DOHH2 (cell line): ENCODE measurements around the gene SUFU.

Source experiments
- H3F3A ChIP-seq: fragments of 200-600 bp; sonication (generic), shearing (Covaris generic); 2 replicates; pipeline ENCODE4 v1.6.0; 2016; ENCODE audit warnings: antibody characterized with exemption, mild to moderate bottlenecking; ENCODE audit not compliant: control insufficient read depth, insufficient read depth
- H3K27ac ChIP-seq: fragments of 200-600 bp; sonication (generic); 2 replicates; pipeline ENCODE4 v1.5.1; 2014; ENCODE audit warnings: low read depth, mild to moderate bottlenecking, low read length, moderate library complexity
- H3K27me3 ChIP-seq: fragments of 200-600 bp; sonication (generic); 2 replicates; pipeline ENCODE4 v1.6.1; 2014; ENCODE audit warnings: mild to moderate bottlenecking, low read length, mixed read lengths; ENCODE audit not compliant: control insufficient read depth
- H3K36me3 ChIP-seq: fragments of 200-600 bp; sonication (generic); 2 replicates; pipeline ENCODE4 v1.6.1; 2014; ENCODE audit warnings: mild to moderate bottlenecking, low read length, moderate library complexity, mixed read lengths; ENCODE audit not compliant: control insufficient read depth
- H3K4me1 ChIP-seq: fragments of 200-600 bp; sonication (generic); 2 replicates; pipeline ENCODE4 v1.6.1; 2014; ENCODE audit warnings: mild to moderate bottlenecking, low read length, mixed read lengths; ENCODE audit not compliant: control insufficient read depth
- H3K4me2 ChIP-seq: fragments of 200-600 bp; sonication (generic); 2 replicates; pipeline ENCODE4 v1.6.0; 2014; ENCODE audit warnings: mild to moderate bottlenecking, low read length, moderate library complexity
- H3K4me3 ChIP-seq: fragments of 200-600 bp; sonication (generic); 2 replicates; pipeline ENCODE4 v1.5.1; 2014; ENCODE audit warnings: mild to moderate bottlenecking, low read length, mixed read lengths
- H3K79me2 ChIP-seq: fragments of 200-600 bp; sonication (generic); 2 replicates; pipeline ENCODE4 v1.6.1; 2014; ENCODE audit warnings: mild to moderate bottlenecking, low read length, mixed read lengths; ENCODE audit not compliant: control insufficient read depth
- H3K9me2 ChIP-seq: fragments of 200-600 bp; sonication (generic); replicated peaks from 2 replicates; pipeline ENCODE4 v1.6.1; 2014; ENCODE audit warnings: mild to moderate bottlenecking, low read length, mixed read lengths; ENCODE audit not compliant: control insufficient read depth
- H3K9me3 ChIP-seq: fragments of 200-600 bp; sonication (generic); 2 replicates; pipeline ENCODE4 v1.6.1; 2014; ENCODE audit warnings: antibody characterized with exemption, low read length, mixed read lengths; ENCODE audit not compliant: control insufficient read depth, insufficient read depth
- H4K20me1 ChIP-seq: fragments of 200-600 bp; sonication (generic); 2 replicates; pipeline ENCODE4 v1.6.0; 2014; ENCODE audit warnings: low read depth, mild to moderate bottlenecking, antibody characterized with exemption, low read length, moderate library complexity; ENCODE audit not compliant: control insufficient read depth, insufficient read depth
- CTCF ChIP-seq: fragments of 200-600 bp; sonication (generic); IDR thresholded peaks from one replicate; pipeline ENCODE4 v1.5.1; 2014; ENCODE audit warnings: antibody characterized with exemption, mild to moderate bottlenecking, low read depth, low read length; ENCODE audit not compliant: poor library complexity, severe bottlenecking
- EZH2phosphoT487 ChIP-seq: fragments of 200-600 bp; sonication (generic); IDR thresholded peaks from 2 replicates; pipeline ENCODE4 v1.6.1; 2017; ENCODE audit warnings: borderline replicate concordance, mild to moderate bottlenecking, antibody characterized with exemption, low read length, moderate library complexity, mixed read lengths

Gene SUFU

GRCh38 chr10:102603946-102604345 is 100.2 kb downstream of the SUFU start:
- H3K79me2 ChIP-seq, result no peaks in the 10 kb centered on the region
- no peak overlapping the region for H3K4me2 ChIP-seq
- H3K36me3 ChIP-seq, result no peaks in the 10 kb centered on the region
- no peaks in the 10 kb centered on the region for H3K27me3 ChIP-seq
- H4K20me1 ChIP-seq, result no peaks in the 10 kb centered on the region
- no peaks in the 10 kb centered on the region for H3K9me3 ChIP-seq
- H3F3A ChIP-seq, result no peaks in the 10 kb centered on the region
- H3K4me3 ChIP-seq, result no peak overlapping the region
- no peak for TF ChIP-seq EZH2phosphoT487
- H3K4me1 ChIP-seq, result peaks cover 6% of the 10 kb centered on the region; the same call in 1 of the 2 replicates
- H3K27ac ChIP-seq, result no peak overlapping the region
- no peaks in the 10 kb centered on the region for H3K9me2 ChIP-seq

- Histone ChIP-seq H3K4me3 (no peak overlapping the region), H3F3A (no peaks in the 10 kb centered on the region), H3K36me3 (no peaks in the 10 kb centered on the region), H3K4me2 (no peak overlapping the region), H3K27me3 (no peaks in the 10 kb centered on the region), H3K27ac (no peak overlapping the region), H3K9me3 (no peaks in the 10 kb centered on the region), H3K9me2 (no peaks in the 10 kb centered on the region), H3K4me1 (peaks cover 4% of the 10 kb centered on the region; the same call in 1 of the 2 replicates), H4K20me1 (no peaks in the 10 kb centered on the region), H3K79me2 (no peaks in the 10 kb centered on the region)
- no peak for TF ChIP-seq EZH2phosphoT487
- no peak for TF ChIP-seq CTCF
These were observed 100.7 kb downstream of the SUFU start for GRCh38 chr10:102604439-102604841.

GRCh38 chr10:102605712-102606111 is 101.9 kb downstream of the SUFU start:
- no peaks in the 10 kb centered on the region for H3F3A ChIP-seq
- no peak overlapping the region for H3K4me3 ChIP-seq
- H3K9me3 ChIP-seq, result no peaks in the 10 kb centered on the region
- no peak overlapping the region for H3K27ac ChIP-seq
- no peaks in the 10 kb centered on the region for H3K4me1 ChIP-seq
- no peaks in the 10 kb centered on the region for H4K20me1 ChIP-seq
- H3K79me2 ChIP-seq, result no peaks in the 10 kb centered on the region
- H3K36me3 ChIP-seq, result no peaks in the 10 kb centered on the region
- TF ChIP-seq CTCF (no peak), EZH2phosphoT487 (no peak)
- H3K9me2 ChIP-seq, result no peaks in the 10 kb centered on the region
- no peak overlapping the region for H3K4me2 ChIP-seq
- H3K27me3 ChIP-seq, result no peaks in the 10 kb centered on the region

- no peaks in the 10 kb centered on the region for H3K79me2 ChIP-seq
- no peaks in the 10 kb centered on the region for H3K9me3 ChIP-seq
- H3K4me1 ChIP-seq, result no peaks in the 10 kb centered on the region
- H4K20me1 ChIP-seq, result no peaks in the 10 kb centered on the region
- no peaks in the 10 kb centered on the region for H3F3A ChIP-seq
- H3K9me2 ChIP-seq, result no peaks in the 10 kb centered on the region
- H3K27me3 ChIP-seq, result no peaks in the 10 kb centered on the region
- H3K4me2 ChIP-seq, result no peak overlapping the region
- H3K36me3 ChIP-seq, result no peaks in the 10 kb centered on the region
- H3K27ac ChIP-seq, result no peak overlapping the region
- no peak overlapping the region for H3K4me3 ChIP-seq
- TF ChIP-seq EZH2phosphoT487 (no peak), CTCF (no peak)
These were observed 104.7 kb downstream of the SUFU start for GRCh38 chr10:102608487-102608886.
